ENCODE results near the gene NUAK1. TPM values are rescaled to one million over a fixed set of nuclear protein-coding genes. Genes with fewer than 3 reads are reported as not detected.

The NUAK1 gene
- total RNA-seq, 1 experiment from 2014 or later = 2.6 TPM

- ChIA-PET CTCF (interaction anchor here (0.6 to 1.9 kb wide), 4 partner anchors 10 to 95 kb away, joined by 3 to 5 read pairs (median 3); no protein-coding TSS in a partner anchor), POLR2A (interaction anchor here (0.6 kb wide), 1 partner anchor 666 kb away, joined by 3 read pairs; no protein-coding TSS in a partner anchor)
- TF ChIP-seq CTCF (IDR thresholded peaks at IDR 0.05; ENCODE audit: unreplicated experiment) = no peak
- intact Hi-C loops (cut with micrococcal nuclease) = no loop called here
- Mint-ChIP-seq H3K36me3 (ENCODE audit: insufficient read depth, unreplicated experiment) (no peaks in the 10 kb centered on the region), H3K4me1 (ENCODE audit: insufficient read depth, unreplicated experiment) (no peaks in the 10 kb centered on the region), H3K9me3 (ENCODE audit: unreplicated experiment) (no peaks in the 10 kb centered on the region), H3K27ac (ENCODE audit: low read depth, unreplicated experiment) (no peak overlapping the region), H3K27me3 (ENCODE audit: insufficient read depth, unreplicated experiment) (no peaks in the 10 kb centered on the region), H3K4me3 (ENCODE audit: unreplicated experiment) (no peak overlapping the region)
- no peak for DNase-seq (ENCODE audit: unreplicated experiment)
- BruUV-seq (replicated peaks) = no TSS peak
Observed at GRCh38 chr12:106187155-106187789, 48.5 kb upstream of the NUAK1 start.

GRCh38 chr12:106183735-106184134 lies 45.0 kb upstream of the NUAK1 start:
- H3K9me3 Mint-ChIP-seq (ENCODE audit: unreplicated experiment) = no peaks in the 10 kb centered on the region
- no TSS peak for BruUV-seq (replicated peaks)
- H3K4me3 Mint-ChIP-seq (ENCODE audit: unreplicated experiment) = no peak overlapping the region
- no peaks in the 10 kb centered on the region for H3K27me3 Mint-ChIP-seq (ENCODE audit: insufficient read depth, unreplicated experiment)
- H3K36me3 Mint-ChIP-seq (ENCODE audit: insufficient read depth, unreplicated experiment) = no peaks in the 10 kb centered on the region
- peaks cover 5% of the 10 kb centered on the region for H3K4me1 Mint-ChIP-seq (ENCODE audit: insufficient read depth, unreplicated experiment)
- CTCF ChIA-PET = interaction anchor here (0.6 to 2.2 kb wide), 3 partner anchors 10 to 21 kb away, joined by 3 to 7 read pairs (median 3); no protein-coding TSS in a partner anchor
- POLR2A ChIA-PET = no interaction called here
- intact Hi-C loops (cut with micrococcal nuclease) = no loop called here
- no peak for TF ChIP-seq CTCF (IDR thresholded peaks at IDR 0.05; ENCODE audit: unreplicated experiment)
- no peak overlapping the region for H3K27ac Mint-ChIP-seq (ENCODE audit: low read depth, unreplicated experiment)
- DNase-seq (ENCODE audit: unreplicated experiment) = no peak

GRCh38 chr12:106181401-106182114 lies 42.8 kb upstream of the NUAK1 start:
- Mint-ChIP-seq H3K36me3 (ENCODE audit: insufficient read depth, unreplicated experiment) (no peaks in the 10 kb centered on the region), H3K27ac (ENCODE audit: low read depth, unreplicated experiment) (no peak overlapping the region), H3K4me3 (ENCODE audit: unreplicated experiment) (no peak overlapping the region), H3K27me3 (ENCODE audit: insufficient read depth, unreplicated experiment) (no peaks in the 10 kb centered on the region), H3K4me1 (ENCODE audit: insufficient read depth, unreplicated experiment) (peaks cover 5% of the 10 kb centered on the region), H3K9me3 (ENCODE audit: unreplicated experiment) (no peaks in the 10 kb centered on the region)
- DNase-seq (ENCODE audit: unreplicated experiment) = peak; percentile 27
- no TSS peak for BruUV-seq (replicated peaks)
- intact Hi-C loops (cut with micrococcal nuclease) = no loop called here
- TF ChIP-seq CTCF (IDR thresholded peaks at IDR 0.05; ENCODE audit: unreplicated experiment) = no peak
- ChIA-PET CTCF (interaction anchor here (0.6 kb wide), 1 partner anchor 1531 kb away, joined by 5 read pairs; no protein-coding TSS in a partner anchor), POLR2A (interaction anchor here (1.0 kb wide), 1 partner anchor 33 kb away, joined by 3 read pairs; no protein-coding TSS in a partner anchor)

GRCh38 chr12:106179086-106179485 lies 40.3 kb upstream of the NUAK1 start:
- ChIA-PET CTCF (interaction anchor here (0.7 to 1.6 kb wide), 4 partner anchors 16 to 474 kb away, joined by 3 to 8 read pairs (median 3); no protein-coding TSS in a partner anchor), POLR2A (no interaction called here)
- no TSS peak for BruUV-seq (replicated peaks)
- no peaks in the 10 kb centered on the region for H3K27me3 Mint-ChIP-seq (ENCODE audit: insufficient read depth, unreplicated experiment)
- H3K4me1 Mint-ChIP-seq (ENCODE audit: insufficient read depth, unreplicated experiment) = peaks cover 5% of the 10 kb centered on the region
- no peak overlapping the region for H3K4me3 Mint-ChIP-seq (ENCODE audit: unreplicated experiment)
- H3K36me3 Mint-ChIP-seq (ENCODE audit: insufficient read depth, unreplicated experiment) = no peaks in the 10 kb centered on the region
- no peak for DNase-seq (ENCODE audit: unreplicated experiment)
- H3K9me3 Mint-ChIP-seq (ENCODE audit: unreplicated experiment) = no peaks in the 10 kb centered on the region
- TF ChIP-seq CTCF (IDR thresholded peaks at IDR 0.05; ENCODE audit: unreplicated experiment) = no peak
- intact Hi-C loops (cut with micrococcal nuclease) = no loop called here
- H3K27ac Mint-ChIP-seq (ENCODE audit: low read depth, unreplicated experiment) = no peak overlapping the region
